RWPE2 (cell line): ENCODE measurements around the gene CCT7.

Experiments used
- ATAC-seq: fragments of 200-7000 bp; cut with Tn5 transposase; 3 replicates; pipeline ENCODE4 v1.9.1; 2021; ENCODE audit warnings: low read depth
- DNase-seq: peaks from one replicate; pipeline ENCODE4 v3.0.0-alpha.2; 2020; ENCODE audit warnings: low spot score
- H3K27ac ChIP-seq: fragments of 450-650 bp; 2 replicates; pipeline ENCODE4 v1.5.1; 2017; ENCODE audit warnings: mild to moderate bottlenecking; ENCODE audit not compliant: poor library complexity, severe bottlenecking
- H3K27me3 ChIP-seq: fragments of 250-450 bp; sonication (Bioruptor Pico); 2 replicates; pipeline ENCODE4 v1.5.1; 2021; ENCODE audit warnings: mild to moderate bottlenecking, moderate library complexity; ENCODE audit not compliant: insufficient read depth, poor library complexity, severe bottlenecking
- H3K36me3 ChIP-seq: fragments of 250-450 bp; sonication (Bioruptor Pico); 2 replicates; pipeline ENCODE4 v1.5.1; 2020; ENCODE audit warnings: low read depth, mild to moderate bottlenecking, moderate library complexity
- H3K4me1 ChIP-seq: fragments of 250-450 bp; sonication (Bioruptor Pico); 2 replicates; pipeline ENCODE4 v1.5.1; 2021; ENCODE audit warnings: mild to moderate bottlenecking, moderate library complexity; ENCODE audit not compliant: insufficient read depth, poor library complexity, severe bottlenecking
- H3K4me3 ChIP-seq: fragments of 250-450 bp; sonication (Bioruptor Pico); 2 replicates; pipeline ENCODE4 v1.5.1; 2021; ENCODE audit warnings: mild to moderate bottlenecking, moderate library complexity; ENCODE audit not compliant: severe bottlenecking
- H3K9me3 ChIP-seq: fragments of 250-450 bp; sonication (Bioruptor Pico); 2 replicates; pipeline ENCODE4 v1.5.1; 2021; ENCODE audit warnings: mild to moderate bottlenecking, moderate library complexity; ENCODE audit not compliant: severe bottlenecking
- CTCF ChIP-seq: fragments of 450-650 bp; IDR thresholded peaks from one replicate; pipeline ENCODE4 v1.5.1; 2017; ENCODE audit warnings: mild to moderate bottlenecking, moderate library complexity; ENCODE audit not compliant: poor library complexity, severe bottlenecking

CCT7 gene

GRCh38 chr2:73301636-73302035 lies 67.5 kb downstream of the CCT7 start:
- H3K36me3 ChIP-seq: no peaks in the 10 kb centered on the region
- H3K27me3 ChIP-seq: peaks cover 21% of the 10 kb centered on the region
- no peak for DNase-seq
- H3K9me3 ChIP-seq: no peaks in the 10 kb centered on the region
- no peak for ATAC-seq
- no peak overlapping the region for H3K4me3 ChIP-seq
- no peak for TF ChIP-seq CTCF
- no peak overlapping the region for H3K27ac ChIP-seq
- no peaks in the 10 kb centered on the region for H3K4me1 ChIP-seq
